Measurements from ENCODE around the gene USP24. TPM values are rescaled to one million over a fixed set of nuclear protein-coding genes. Genes with fewer than 3 reads are reported as not detected.

Gene USP24
- total and polyA plus RNA-seq, 2 donors (not counting 3 experiments of a cell fraction or from before 2014, with no cell fraction given) = 8.2 to 30.0 TPM

- Histone ChIP-seq H3K4me3 (replicated peaks in 1 of 3; ENCODE audit: insufficient read depth in 1 of 3, low read depth in 1 of 3, low read length in 3 of 3) (peak overlapping the region; percentile 46 to 79 (median 49)), H3K79me2 (ENCODE audit: control insufficient read depth, insufficient read depth, low read length) (peaks cover 22% of the 10 kb centered on the region), H3K9ac (replicated peaks; ENCODE audit: extremely low read depth, insufficient read depth, low read length) (peak overlapping the region; percentile 85), H3K9me1 (replicated peaks; ENCODE audit: control insufficient read depth, extremely low read depth, insufficient read depth, low read length) (no peaks in the 10 kb centered on the region), H2AFZ (ENCODE audit: low read depth, low read length) (peak overlapping the region; percentile 92), H3K27me3 (ENCODE audit: control insufficient read depth in 2 of 2, insufficient read depth in 2 of 2, low read length in 2 of 2) (no peaks in the 10 kb centered on the region), H3K4me2 (ENCODE audit: insufficient read depth, low read length) (peak overlapping the region; percentile 79), H3K27ac (ENCODE audit: insufficient read depth, low read depth, low read length) (peak overlapping the region; percentile 34), H4K20me1 (replicated peaks; ENCODE audit: control insufficient read depth, extremely low read depth, insufficient read depth, low read length) (peaks cover 5% of the 10 kb centered on the region), H3K9me3 (replicated peaks; ENCODE audit: control insufficient read depth, insufficient read depth, low read length) (no peaks in the 10 kb centered on the region), H3K4me1 (ENCODE audit: control insufficient read depth, extremely low read depth, insufficient read depth, low read length) (peaks cover 17% of the 10 kb centered on the region), H3K36me3 (ENCODE audit: control insufficient read depth in 2 of 2, extremely low read depth in 1 of 2, insufficient read depth in 2 of 2, low read length in 2 of 2) (no peaks in the 10 kb centered on the region)
- DNase-seq (ENCODE audit: low read depth, low spot score) (peak; percentile 49), FAIRE-seq (no peak)
- TF ChIP-seq CTCF (IDR thresholded peaks at IDR 0.05; ENCODE audit: extremely low read depth in 1 of 2, insufficient read depth in 1 of 2, low read depth in 1 of 2, low read length in 2 of 2) (no peak), GATA2 (IDR thresholded peaks at IDR 0.05; ENCODE audit: insufficient read depth, insufficient read length, low read depth, low read length) (no peak), MAX (IDR thresholded peaks at IDR 0.05; ENCODE audit: insufficient read depth, insufficient read length) (peak; percentile 44), MYC (IDR thresholded peaks at IDR 0.05; ENCODE audit: low read depth, low read length) (no peak), FOS (IDR thresholded peaks at IDR 0.05; ENCODE audit: borderline replicate concordance, insufficient read depth, low read length) (no peak), EZH2 (IDR thresholded peaks at IDR 0.05; ENCODE audit: borderline replicate concordance, low read depth, low read length, severe bottlenecking) (no peak)
- ChIA-PET POLR2A (no interaction called here), CTCF (interaction anchor here (1.2 to 1.4 kb wide), 2 partner anchors 9 to 20 kb away, joined by 3 to 4 read pairs; no protein-coding TSS in a partner anchor)
- dilution Hi-C loops (cut with MboI; ENCODE audit: extremely low pct_ligation_motif_present, low sequenced_read_pairs) = no loop called here
- BruUV-seq (replicated peaks) = no TSS peak
- intact Hi-C loops (cut with micrococcal nuclease) = loop anchor here (1.0 to 2.0 kb wide), 5 partner anchors 8 to 1364 kb away; partner anchors contain the start of gene PLPP3
Observed at GRCh38 chr1:55214934-55215193, 300 bp downstream of the USP24 start.

All from endothelial cell of umbilical vein (primary cell).